GM12864 (cell line): ENCODE measurements around the gene AXDND1.

Source experiments
- DNase-seq: peaks from one replicate; pipeline ENCODE4 v3.0.0-alpha.2; 2011; ENCODE audit warnings: low read depth
- H3K4me3 ChIP-seq: 2 replicates; pipeline ENCODE4 v1.5.1; 2011; ENCODE audit warnings: mild to moderate bottlenecking, low read depth, low read length, control low read depth
- CTCF ChIP-seq: IDR thresholded peaks from 2 replicates; pipeline ENCODE4 v1.5.1; 2011; ENCODE audit warnings: low read depth, mild to moderate bottlenecking, moderate library complexity, low read length, control low read depth, inconsistent platforms; ENCODE audit errors: missing control alignments

The AXDND1 gene

GRCh38 chr1:179326746-179327145, 39.0 kb upstream of the AXDND1 start:
- no peak for TF ChIP-seq CTCF
- no peak overlapping the region for H3K4me3 ChIP-seq
- no peak for DNase-seq

GRCh38 chr1:179327196-179327595, 38.6 kb upstream of the AXDND1 start:
- DNase-seq = no peak
- TF ChIP-seq CTCF = no peak
- H3K4me3 ChIP-seq = no peak overlapping the region

- TF ChIP-seq CTCF = no peak
- no peak overlapping the region for H3K4me3 ChIP-seq
- DNase-seq = no peak
Observed at GRCh38 chr1:179327679-179328078, 38.1 kb upstream of the AXDND1 start.

GRCh38 chr1:179329862-179330261, 35.9 kb upstream of the AXDND1 start:
- no peak for DNase-seq
- TF ChIP-seq CTCF = no peak
- H3K4me3 ChIP-seq = no peak overlapping the region

- H3K4me3 ChIP-seq = no peak overlapping the region
- TF ChIP-seq CTCF = no peak
- DNase-seq = no peak
Observed at GRCh38 chr1:179334440-179334839, 31.3 kb upstream of the AXDND1 start.

- no peak for TF ChIP-seq CTCF
- no peak for DNase-seq
- H3K4me3 ChIP-seq = no peak overlapping the region
Observed at GRCh38 chr1:179337288-179337687, 28.5 kb upstream of the AXDND1 start.

GRCh38 chr1:179337942-179338560, 27.7 kb upstream of the AXDND1 start:
- TF ChIP-seq CTCF = no peak
- H3K4me3 ChIP-seq = no peak overlapping the region
- DNase-seq = no peak
